ENCODE measurements around the gene NVL.
"Not testable (repeated sequence)": the region's sequence is repeated elsewhere in the genome, so short reads cannot be mapped to it uniquely, and the experiment has no call there.

Gene NVL

GRCh38 chr1:224338150-224338838, 8.3 kb upstream of the NVL start:
- DNase-seq (ENCODE audit: low read depth, low spot score), result no peak

- DNase-seq (ENCODE audit: low read depth, low spot score), result no peak
Measured at GRCh38 chr1:224333939-224334786, 4.2 kb upstream of the NVL start.

- no peak for DNase-seq (ENCODE audit: low read depth, low spot score)
Measured at GRCh38 chr1:224333309-224333926, 3.4 kb upstream of the NVL start.

- DNase-seq (ENCODE audit: low read depth, low spot score), result no peak
Measured at GRCh38 chr1:224331824-224332223, 1.9 kb upstream of the NVL start.

GRCh38 chr1:224331326-224331725, 1.4 kb upstream of the NVL start:
- DNase-seq (ENCODE audit: low read depth, low spot score), result no peak

GRCh38 chr1:224329484-224329841, 509 bp downstream of the NVL start:
- DNase-seq (ENCODE audit: low read depth, low spot score), result no peak

- DNase-seq (ENCODE audit: low read depth, low spot score), result no peak
Measured at GRCh38 chr1:224328644-224329043, 1.3 kb downstream of the NVL start.

- DNase-seq (ENCODE audit: low read depth, low spot score), result no peak
Measured at GRCh38 chr1:224325959-224326358, 4.0 kb downstream of the NVL start.

GRCh38 chr1:224321706-224322105, 8.3 kb downstream of the NVL start:
- DNase-seq (ENCODE audit: low read depth, low spot score), result no peak

- DNase-seq (ENCODE audit: low read depth, low spot score), result no peak
Measured at GRCh38 chr1:224317383-224318045, 12.5 kb downstream of the NVL start.

GRCh38 chr1:224312025-224312424, 17.9 kb downstream of the NVL start:
- no peak for DNase-seq (ENCODE audit: low read depth, low spot score)

GRCh38 chr1:224311503-224311902, 18.5 kb downstream of the NVL start:
- DNase-seq (ENCODE audit: low read depth, low spot score), result not testable (repeated sequence)

GRCh38 chr1:224308064-224308463, 21.9 kb downstream of the NVL start:
- no peak for DNase-seq (ENCODE audit: low read depth, low spot score)

GRCh38 chr1:224304767-224305166, 25.2 kb downstream of the NVL start:
- no peak for DNase-seq (ENCODE audit: low read depth, low spot score)

GRCh38 chr1:224302947-224303346, 27.0 kb downstream of the NVL start:
- no peak for DNase-seq (ENCODE audit: low read depth, low spot score)

GRCh38 chr1:224301391-224301790, 28.6 kb downstream of the NVL start:
- no peak for DNase-seq (ENCODE audit: low read depth, low spot score)

GRCh38 chr1:224300346-224300745, 29.6 kb downstream of the NVL start:
- DNase-seq (ENCODE audit: low read depth, low spot score), result no peak

- no peak for DNase-seq (ENCODE audit: low read depth, low spot score)
Measured at GRCh38 chr1:224298346-224299330, 31.3 kb downstream of the NVL start.

- DNase-seq (ENCODE audit: low read depth, low spot score), result no peak
Measured at GRCh38 chr1:224294775-224295174, 35.2 kb downstream of the NVL start.

- DNase-seq (ENCODE audit: low read depth, low spot score), result no peak
Measured at GRCh38 chr1:224292419-224292818, 37.6 kb downstream of the NVL start.

- DNase-seq (ENCODE audit: low read depth, low spot score), result no peak
Measured at GRCh38 chr1:224289396-224289795, 40.6 kb downstream of the NVL start.

Data from brain pericyte (primary cell).